Activated CD4-positive, alpha-beta T cell treated with anti-CD3 and anti-CD28 coated beads, Interleukin-2, amount 10 ng/mL, durations not matched to agents 7 days and 5 days (primary cell): Measurements from ENCODE around the gene RNF31. TPM values are rescaled to one million over a fixed set of nuclear protein-coding genes. Genes with fewer than 3 reads are reported as not detected.

Experiments used
- CTCF ChIA-PET: fragments of 350-600 bp; sonication (Branson Sonifier 250); formaldehyde crosslinking; loops from one replicate; lab custom pipeline; 2021; ENCODE audit warnings: antibody characterized with exemption; lab: Charles Lee
- POLR2A ChIA-PET: fragments of 350-600 bp; sonication (Branson Sonifier 250); formaldehyde crosslinking; loops from one replicate; lab custom pipeline; 2021; ENCODE audit warnings: antibody characterized with exemption; lab: Charles Lee
- DNase-seq: peaks from one replicate; pipeline ENCODE4 v3.0.0-alpha.2; 2020
- H3K27ac Mint-ChIP-seq: one replicate; pipeline ENCODE4 v1.8.0; 2021; ENCODE audit warnings: mild to moderate bottlenecking, moderate library complexity, mixed read lengths
- H3K27me3 Mint-ChIP-seq: one replicate; pipeline ENCODE4 v1.8.0; 2021; ENCODE audit warnings: mixed read lengths
- H3K36me3 Mint-ChIP-seq: one replicate; pipeline ENCODE4 v1.8.0; 2021; ENCODE audit warnings: low read depth, mixed read lengths
- H3K4me1 Mint-ChIP-seq: one replicate; pipeline ENCODE4 v1.8.0; 2021; ENCODE audit warnings: mixed read lengths
- H3K4me3 Mint-ChIP-seq: one replicate; pipeline ENCODE4 v1.8.0; 2021; ENCODE audit warnings: mild to moderate bottlenecking, moderate library complexity, mixed read lengths
- H3K9me3 Mint-ChIP-seq: one replicate; pipeline ENCODE4 v1.8.0; 2021; ENCODE audit warnings: mixed read lengths
- total RNA-seq, 2 experiments: library from RNA; stranded (reverse); gene quantifications; one replicate each; pipeline ENCODE4 v1.2.3, GENCODE V29; 2021

Gene RNF31
- total RNA-seq, 2 experiments from 2014 or later, result 147 to 160 TPM

DNA sequence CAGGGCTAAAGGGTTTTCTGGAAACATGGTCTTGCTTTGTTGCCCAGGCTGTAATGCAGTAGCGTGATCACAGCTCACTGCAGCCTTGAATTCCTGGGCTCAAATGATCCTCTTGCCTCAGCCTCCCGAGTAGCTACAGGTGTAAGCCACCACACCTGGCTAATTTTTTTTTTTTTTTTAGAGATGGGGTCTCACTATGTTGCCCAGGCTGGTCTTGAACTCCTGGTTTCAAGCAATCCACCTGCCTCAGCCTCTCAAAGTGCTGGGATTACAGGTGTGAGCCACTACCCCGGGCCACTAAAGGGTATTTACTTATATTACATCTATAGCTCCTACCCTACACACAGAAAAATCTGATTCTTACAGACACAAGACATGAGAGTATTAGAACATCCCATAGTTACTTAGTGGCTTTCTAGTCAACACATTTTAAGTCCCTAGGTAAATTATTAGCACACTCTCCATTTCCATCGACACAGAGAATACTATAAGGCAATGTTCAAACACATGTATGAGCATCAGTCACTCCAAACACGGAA is 38.9 kb upstream of the RNF31 start:
- DNase-seq, result no peak
- H3K27me3 Mint-ChIP-seq, result no peaks in the 10 kb centered on the region
- no peaks in the 10 kb centered on the region for H3K9me3 Mint-ChIP-seq
- peaks cover 44% of the 10 kb centered on the region for H3K4me1 Mint-ChIP-seq
- ChIA-PET POLR2A (interaction anchor here (0.9 to 1.1 kb wide), 3 partner anchors 14 to 138 kb away, joined by 3 to 13 read pairs (median 4); partner anchors contain the start of gene PCK2), CTCF (interaction anchor here (0.5 to 9.3 kb wide), 37 partner anchors 8 to 1098 kb away, joined by 3 to 138 read pairs (median 3); partner anchors contain the start of genes CARMIL3, DHRS4L2, EMC9 and IRF9)
- H3K27ac Mint-ChIP-seq, result peak overlapping the region; percentile 96
- H3K36me3 Mint-ChIP-seq, result peaks cover 19% of the 10 kb centered on the region
- no peak overlapping the region for H3K4me3 Mint-ChIP-seq

DNA sequence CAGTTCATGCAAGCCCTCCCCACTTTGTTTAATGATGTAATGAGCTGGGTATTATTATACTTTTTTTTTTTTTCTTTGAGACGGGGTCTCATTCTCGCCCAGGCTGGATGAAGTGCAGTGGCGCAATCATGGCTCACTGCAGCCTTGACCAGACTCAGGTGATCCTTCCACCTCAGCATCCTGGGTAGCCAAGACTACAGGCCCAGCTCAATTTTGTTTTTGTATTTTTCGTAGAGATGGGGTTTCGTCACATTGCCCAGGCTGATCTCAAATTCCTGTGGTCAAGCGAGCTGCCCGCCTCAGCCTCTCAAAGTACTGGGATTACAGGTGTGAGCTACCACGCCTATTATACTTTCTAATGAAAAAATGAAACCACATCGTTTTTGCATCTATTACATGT is 37.2 kb upstream of the RNF31 start:
- Mint-ChIP-seq H3K27ac (no peak overlapping the region), H3K27me3 (no peaks in the 10 kb centered on the region), H3K9me3 (no peaks in the 10 kb centered on the region), H3K4me3 (no peak overlapping the region), H3K36me3 (peaks cover 11% of the 10 kb centered on the region), H3K4me1 (peaks cover 44% of the 10 kb centered on the region)
- ChIA-PET POLR2A (interaction anchor here (0.6 to 1.0 kb wide), 2 partner anchors 31 to 1050 kb away, joined by 3 to 4 read pairs; partner anchors contain the start of gene EMC9), CTCF (interaction anchor here (0.6 to 9.3 kb wide), 13 partner anchors 12 to 853 kb away, joined by 3 to 138 read pairs (median 6); partner anchors contain the start of genes EMC9, FITM1, IRF9 and PCK2)
- no peak for DNase-seq

DNA sequence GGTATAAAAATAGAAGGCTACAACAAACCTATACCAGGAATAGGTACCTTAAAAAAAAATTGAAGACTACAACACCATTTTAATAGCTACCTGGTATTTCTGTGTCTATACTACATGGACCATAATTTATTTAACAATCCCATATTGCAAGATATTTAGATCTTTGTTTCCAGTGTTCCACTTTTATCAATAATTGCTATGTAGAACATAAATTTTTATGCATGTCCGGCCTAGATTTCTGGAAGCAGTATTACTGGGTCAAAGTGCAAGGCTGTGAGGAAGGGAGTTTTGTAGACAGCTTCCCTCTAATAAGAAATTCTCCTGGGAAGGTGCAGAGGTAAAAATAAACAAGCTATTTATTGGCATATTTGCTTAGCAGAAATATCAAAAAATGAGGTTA is 36.8 kb upstream of the RNF31 start:
- H3K27me3 Mint-ChIP-seq, result no peaks in the 10 kb centered on the region
- ChIA-PET CTCF (interaction anchor here (0.7 to 9.3 kb wide), 10 partner anchors 14 to 168 kb away, joined by 3 to 138 read pairs (median 7); partner anchors contain the start of genes FITM1, IRF9, PCK2 and PSME1), POLR2A (interaction anchor here (0.6 to 1.0 kb wide), 2 partner anchors 31 to 1050 kb away, joined by 3 to 4 read pairs; partner anchors contain the start of gene EMC9)
- H3K27ac Mint-ChIP-seq, result no peak overlapping the region
- H3K4me3 Mint-ChIP-seq, result no peak overlapping the region
- DNase-seq, result no peak
- H3K36me3 Mint-ChIP-seq, result peaks cover 13% of the 10 kb centered on the region
- no peaks in the 10 kb centered on the region for H3K9me3 Mint-ChIP-seq
- peaks cover 49% of the 10 kb centered on the region for H3K4me1 Mint-ChIP-seq

DNA sequence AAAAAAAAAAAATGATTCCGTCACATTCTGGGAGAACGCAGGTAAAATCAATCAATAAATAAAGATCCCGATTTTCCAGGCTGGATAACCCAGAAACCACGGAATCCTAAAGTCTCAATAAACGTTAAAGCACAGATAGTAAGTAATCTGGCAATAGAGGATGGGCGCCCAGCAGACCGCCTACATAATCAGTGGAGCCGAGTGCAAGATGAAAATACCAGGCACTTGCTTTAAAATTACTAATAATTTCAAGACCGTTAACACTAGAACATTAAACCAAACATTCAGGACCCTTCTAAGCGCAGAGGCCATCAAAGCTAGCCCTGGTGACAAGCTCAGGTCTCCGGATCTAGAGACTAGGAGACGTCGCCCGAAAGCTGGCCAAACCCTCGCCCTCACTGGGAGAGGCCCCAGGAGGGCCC is 33.9 kb upstream of the RNF31 start:
- H3K9me3 Mint-ChIP-seq, result no peaks in the 10 kb centered on the region
- DNase-seq, result no peak
- ChIA-PET POLR2A (interaction anchor here (0.8 to 2.3 kb wide), 5 partner anchors 18 to 48 kb away, joined by 3 to 11 read pairs (median 5); partner anchors contain the start of genes EMC9, IRF9, PCK2 and PSME1), CTCF (interaction anchor here (0.5 to 2.7 kb wide), 6 partner anchors 19 to 246 kb away, joined by 3 to 23 read pairs (median 6); partner anchors contain the start of gene IRF9)
- H3K4me1 Mint-ChIP-seq, result peaks cover 53% of the 10 kb centered on the region
- H3K36me3 Mint-ChIP-seq, result peaks cover 33% of the 10 kb centered on the region
- H3K27ac Mint-ChIP-seq, result peak overlapping the region; percentile 99
- no peaks in the 10 kb centered on the region for H3K27me3 Mint-ChIP-seq
- H3K4me3 Mint-ChIP-seq, result peak overlapping the region; percentile 100

DNA sequence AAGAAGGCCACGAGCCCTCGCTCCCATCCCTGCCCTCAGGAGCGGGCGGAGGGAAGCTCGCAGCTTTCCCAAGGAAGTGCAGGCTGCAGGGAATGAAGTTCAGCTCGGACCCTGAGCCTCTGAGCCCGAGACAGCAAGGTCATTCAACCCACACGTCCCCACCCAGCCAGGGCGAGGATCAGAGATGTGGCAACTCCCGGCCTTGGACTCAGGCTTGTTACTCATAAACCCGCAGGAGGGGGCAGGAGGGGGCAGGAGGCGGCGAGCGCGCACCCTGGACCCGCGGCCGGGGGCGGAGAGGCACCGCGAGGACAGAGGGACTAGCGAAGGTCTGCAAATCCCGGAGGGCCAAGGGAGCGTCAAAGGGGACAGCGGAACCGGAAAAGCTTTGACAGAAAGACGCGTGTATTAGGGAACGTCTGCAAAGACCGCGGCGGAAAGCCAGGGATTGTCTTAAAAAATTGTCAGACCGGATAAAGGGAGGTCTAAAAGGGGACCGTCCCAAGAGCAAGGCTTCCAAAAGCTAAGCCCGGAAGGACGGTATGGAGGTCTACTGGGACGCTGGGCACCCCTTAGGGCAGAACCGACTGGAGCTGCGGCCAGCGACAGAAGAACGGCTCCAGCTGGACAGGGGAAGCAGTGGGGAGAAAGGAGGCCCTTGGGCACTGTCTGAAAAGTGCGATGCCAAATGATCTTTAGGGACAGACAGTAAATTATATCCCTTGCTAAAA is 33.3 kb upstream of the RNF31 start:
- ChIA-PET CTCF (interaction anchor here (0.5 to 3.2 kb wide), 20 partner anchors 12 to 318 kb away, joined by 3 to 23 read pairs (median 6); partner anchors contain the start of genes DHRS4, EMC9, IPO4 and IRF9), POLR2A (interaction anchor here (0.5 to 2.3 kb wide), 11 partner anchors 19 to 129 kb away, joined by 3 to 11 read pairs (median 5); partner anchors contain the start of genes CHMP4A, EMC9, IRF9 and PCK2)
- Mint-ChIP-seq H3K4me1 (peaks cover 53% of the 10 kb centered on the region), H3K36me3 (peaks cover 39% of the 10 kb centered on the region), H3K27ac (peak overlapping the region; percentile 99), H3K9me3 (no peaks in the 10 kb centered on the region), H3K27me3 (no peaks in the 10 kb centered on the region), H3K4me3 (peak overlapping the region; percentile 100)
- DNase-seq, result peak; percentile 89

DNA sequence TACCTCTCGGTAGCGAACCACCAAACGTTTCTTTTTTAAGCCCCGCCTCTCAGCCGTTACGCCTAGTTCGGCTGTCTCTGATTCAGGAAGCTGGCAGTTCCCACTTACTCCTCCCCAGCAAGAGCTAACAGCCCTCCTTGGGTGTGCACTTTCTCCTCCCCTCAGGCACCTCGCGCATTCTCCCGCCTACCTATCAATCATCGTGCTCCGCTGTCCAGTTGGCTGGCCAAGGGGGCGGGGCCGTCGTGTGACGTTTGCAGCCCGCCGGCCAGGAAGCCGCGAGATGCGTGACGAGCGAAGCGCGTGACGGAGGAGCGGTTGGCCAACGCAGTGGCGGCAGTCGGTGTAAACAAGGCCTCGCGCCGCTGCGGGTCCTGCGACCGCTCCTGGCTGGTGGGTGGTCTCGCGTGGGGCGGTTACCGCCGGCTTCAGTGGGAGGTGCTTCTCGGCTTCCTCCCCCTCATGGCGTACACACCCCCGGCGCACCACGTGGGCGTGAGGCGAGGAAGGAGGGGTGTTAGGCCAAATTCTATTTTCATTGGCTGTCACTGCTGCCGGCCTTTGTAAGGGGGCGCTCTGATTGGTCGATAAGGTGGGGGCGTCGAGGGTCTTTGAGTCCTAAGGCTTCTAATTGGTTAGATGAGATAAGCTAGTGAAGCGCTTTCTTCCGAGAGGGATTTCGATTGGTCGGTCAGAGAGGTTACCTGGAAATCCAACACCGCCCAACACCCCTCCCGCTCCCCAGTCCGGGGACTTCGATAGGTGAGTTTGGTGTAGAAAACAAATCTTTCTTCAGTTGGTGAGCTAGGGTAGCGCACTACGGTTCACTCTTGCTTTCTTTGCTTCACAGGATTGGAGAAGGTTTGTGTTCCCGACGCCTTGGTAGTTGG is 32.5 kb upstream of the RNF31 start, which contains the start of the genes DCAF11 and NRL:
TSS of gene DCAF11 (plus strand) at position 246 of the 890 bp plus-strand sequence. CDS start 818 bp downstream, outside the sequence.
TSS of gene NRL (minus strand) at position 418 of the 890 bp plus-strand sequence. CDS start 32,101 bp downstream, outside the sequence.
- DNase-seq, result peak; percentile 99
- peaks cover 51% of the 10 kb centered on the region for H3K4me1 Mint-ChIP-seq
- H3K4me3 Mint-ChIP-seq, result peak within 1 kb of the TSS; percentile 100
- POLR2A ChIA-PET, result interaction anchor here (0.5 to 2.3 kb wide), 12 partner anchors 8 to 315 kb away, joined by 3 to 11 read pairs (median 4); partner anchors contain the start of genes CHMP4A, IRF9, KHNYN and PCK2
- H3K36me3 Mint-ChIP-seq, result peaks cover 47% of the 10 kb centered on the region
- CTCF ChIA-PET, result interaction anchor here (1.0 to 3.2 kb wide), 20 partner anchors 12 to 762 kb away, joined by 3 to 23 read pairs (median 6); partner anchors contain the start of genes DHRS4, EMC9, IPO4 and IRF9
- H3K9me3 Mint-ChIP-seq, result no peaks in the 10 kb centered on the region
- H3K27me3 Mint-ChIP-seq, result no peaks in the 10 kb centered on the region
- H3K27ac Mint-ChIP-seq, result peak within 1 kb of the TSS; percentile 99

DNA sequence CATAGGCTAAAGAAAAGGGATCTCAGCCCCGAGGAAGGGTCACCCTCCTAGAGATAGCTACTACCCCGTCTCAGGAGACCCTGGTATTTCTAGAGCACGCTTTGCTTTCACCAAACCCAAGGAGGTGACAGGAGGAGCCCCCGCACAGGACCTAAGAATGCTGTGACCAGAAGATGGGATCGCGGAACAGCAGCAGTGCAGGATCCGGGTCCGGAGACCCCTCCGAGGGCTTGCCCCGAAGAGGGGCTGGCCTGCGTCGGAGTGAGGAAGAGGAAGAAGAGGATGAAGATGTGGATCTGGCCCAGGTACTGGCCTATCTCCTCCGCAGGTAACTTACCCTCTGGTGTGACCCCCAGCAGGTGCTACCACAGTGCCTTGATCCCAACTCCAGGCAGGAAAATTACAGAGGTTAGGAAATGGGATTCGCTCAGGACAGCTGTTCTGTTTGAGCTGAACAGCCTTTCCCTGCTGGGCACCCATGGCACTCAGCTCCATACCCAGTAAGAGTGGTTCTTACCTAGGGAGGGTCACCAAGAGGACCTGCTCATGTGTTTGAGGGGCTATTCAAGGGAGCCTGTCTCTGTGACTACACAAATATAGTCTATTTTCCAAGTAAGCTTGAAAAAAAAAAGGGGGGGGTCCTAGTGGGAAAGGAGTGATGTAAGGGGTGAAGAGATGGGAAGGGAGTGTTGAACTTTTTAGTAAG is 31.7 kb upstream of the RNF31 start:
- Mint-ChIP-seq H3K36me3 (peaks cover 51% of the 10 kb centered on the region), H3K27ac (peak overlapping the region; percentile 99)
- CTCF ChIA-PET, result interaction anchor here (0.7 to 3.2 kb wide), 19 partner anchors 11 to 763 kb away, joined by 3 to 23 read pairs (median 6); partner anchors contain the start of genes DHRS4, EMC9, IPO4 and IRF9

DNA sequence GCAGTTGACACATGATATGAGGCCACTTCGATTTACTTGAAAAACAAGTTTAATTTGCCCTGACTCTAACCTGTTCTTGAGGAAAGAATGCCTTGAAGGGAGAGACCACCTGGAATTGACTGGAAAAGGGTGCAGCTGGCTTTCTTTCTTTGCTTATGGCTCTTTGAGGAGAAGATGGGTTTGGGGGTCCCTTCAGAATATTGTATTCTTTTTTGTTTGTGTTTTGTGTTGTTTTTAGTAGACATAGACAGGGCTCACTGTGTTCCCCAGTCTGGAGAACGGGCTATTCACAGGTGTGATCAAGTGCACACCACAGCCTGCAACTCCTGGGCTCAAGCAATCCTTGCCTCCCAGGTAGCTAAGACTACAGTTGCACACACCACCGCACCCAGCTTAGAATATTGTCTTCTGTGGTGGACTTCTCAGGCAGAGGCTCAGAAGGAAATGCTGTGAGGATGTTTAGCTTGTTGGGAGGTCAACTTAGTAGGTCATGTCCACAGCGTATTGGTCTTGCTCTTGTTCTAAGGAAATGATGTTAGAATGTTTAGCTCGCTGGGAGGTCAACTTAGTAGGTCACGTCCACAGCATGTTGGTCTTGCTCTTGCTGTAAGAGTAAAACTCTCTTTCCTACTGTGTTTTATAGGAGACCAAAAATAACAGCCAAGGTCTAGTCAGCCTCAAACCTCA is 31.0 kb upstream of the RNF31 start:
- Mint-ChIP-seq H3K27ac (peak overlapping the region; percentile 99), H3K4me1 (peaks cover 42% of the 10 kb centered on the region), H3K4me3 (peak overlapping the region; percentile 100), H3K36me3 (peaks cover 58% of the 10 kb centered on the region), H3K9me3 (no peaks in the 10 kb centered on the region), H3K27me3 (no peaks in the 10 kb centered on the region)
- no peak for DNase-seq
- ChIA-PET CTCF (interaction anchor here (0.7 to 3.2 kb wide), 10 partner anchors 11 to 385 kb away, joined by 3 to 16 read pairs (median 5); partner anchors contain the start of genes EMC9, IPO4, IRF9 and PSME1), POLR2A (no interaction called here)

More for the DNA sequence above, 31.7 kb upstream of the RNF31 start:
- Mint-ChIP-seq H3K4me1 (peaks cover 48% of the 10 kb centered on the region), H3K27me3 (no peaks in the 10 kb centered on the region), H3K4me3 (peak overlapping the region; percentile 100), H3K9me3 (no peaks in the 10 kb centered on the region)
- POLR2A ChIA-PET, result interaction anchor here (0.5 to 2.3 kb wide), 5 partner anchors 9 to 46 kb away, joined by 3 to 11 read pairs (median 7); partner anchors contain the start of genes IRF9, PCK2, PSME1 and PSME2
- DNase-seq, result no peak

DNA sequence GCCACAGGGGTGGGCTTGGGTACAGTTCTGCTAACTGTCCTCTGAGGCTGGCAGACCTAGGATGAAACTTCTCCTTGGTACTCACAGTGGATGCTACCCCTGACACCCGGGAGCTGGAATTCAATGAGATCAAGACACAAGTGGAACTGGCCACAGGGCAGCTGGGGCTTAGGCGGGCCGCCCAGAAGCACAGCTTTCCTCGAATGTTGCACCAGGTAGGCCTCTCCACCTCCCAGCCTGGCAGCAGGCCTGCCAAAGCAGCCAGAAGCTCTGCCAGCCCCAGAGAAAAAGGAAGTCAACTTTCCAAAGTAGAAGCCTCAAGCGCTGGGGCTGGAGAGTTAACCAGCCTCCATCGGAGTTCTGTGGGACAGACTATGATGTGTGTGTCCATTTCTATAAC is 30.1 kb upstream of the RNF31 start:
- Mint-ChIP-seq H3K27ac (no peak overlapping the region), H3K4me1 (peaks cover 41% of the 10 kb centered on the region), H3K27me3 (no peaks in the 10 kb centered on the region), H3K9me3 (no peaks in the 10 kb centered on the region), H3K36me3 (peaks cover 62% of the 10 kb centered on the region), H3K4me3 (no peak overlapping the region)
- DNase-seq, result no peak
- ChIA-PET POLR2A (no interaction called here), CTCF (interaction anchor here (0.6 to 2.4 kb wide), 6 partner anchors 8 to 44 kb away, joined by 3 to 12 read pairs (median 4); partner anchors contain the start of gene IRF9)

DNA sequence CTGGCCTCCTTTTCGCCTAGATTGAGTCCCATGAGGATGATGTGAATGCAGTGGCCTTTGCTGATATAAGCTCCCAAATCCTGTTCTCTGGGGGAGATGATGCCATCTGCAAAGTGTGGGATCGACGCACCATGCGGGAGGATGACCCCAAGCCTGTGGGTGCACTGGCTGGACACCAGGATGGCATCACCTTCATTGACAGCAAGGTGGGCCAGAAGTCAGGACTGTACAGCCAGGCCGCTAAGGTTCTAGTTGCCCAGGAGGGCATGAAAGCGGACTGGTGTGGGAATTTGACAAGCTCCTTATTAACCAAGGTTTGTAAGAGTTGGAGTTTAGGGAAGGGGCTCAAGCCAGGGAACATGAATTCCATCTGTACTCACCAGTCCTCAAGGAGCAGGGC is 27.6 kb upstream of the RNF31 start:
- Mint-ChIP-seq H3K4me1 (peaks cover 40% of the 10 kb centered on the region), H3K9me3 (no peaks in the 10 kb centered on the region), H3K27ac (no peak overlapping the region), H3K27me3 (no peaks in the 10 kb centered on the region), H3K36me3 (peaks cover 73% of the 10 kb centered on the region), H3K4me3 (no peak overlapping the region)
- DNase-seq, result no peak
- ChIA-PET POLR2A (no interaction called here), CTCF (interaction anchor here (1.5 to 3.2 kb wide), 2 partner anchors 11 to 17 kb away, joined by 5 to 12 read pairs; partner anchors contain the start of gene PSME1)
